ENCODE data around the gene NRXN3.
A peak's percentile ranks its signal among the peaks of the same experiment; 100 is the strongest.
"Not testable (repeated sequence)": the region's sequence is repeated elsewhere in the genome, so short reads cannot be mapped to it uniquely, and the experiment has no call there.

Gene NRXN3

GRCh38 chr14:78519863-78520262, 349.7 kb downstream of the NRXN3 start:
- TF ChIP-seq CTCF (IDR thresholded peaks at IDR 0.05; ENCODE audit: low read depth, low read length, missing control alignments) = no peak
- DNase-seq (ENCODE audit: low read depth) = peak; percentile 12
- H3K4me3 ChIP-seq (ENCODE audit: low read depth, low read length) = no peak overlapping the region
- in situ Hi-C loops (cut with HindIII; ENCODE audit: low sequenced_read_pairs) = no loop called here

- DNase-seq (ENCODE audit: low read depth) = no peak
- H3K4me3 ChIP-seq (ENCODE audit: low read depth, low read length) = no peak overlapping the region
- no peak for TF ChIP-seq CTCF (IDR thresholded peaks at IDR 0.05; ENCODE audit: low read depth, low read length, missing control alignments)
- in situ Hi-C loops (cut with HindIII; ENCODE audit: low sequenced_read_pairs) = no loop called here
Observed at GRCh38 chr14:78524196-78524595, 354.0 kb downstream of the NRXN3 start.

GRCh38 chr14:78524766-78525165, 354.6 kb downstream of the NRXN3 start:
- in situ Hi-C loops (cut with HindIII; ENCODE audit: low sequenced_read_pairs) = no loop called here
- TF ChIP-seq CTCF (IDR thresholded peaks at IDR 0.05; ENCODE audit: low read depth, low read length, missing control alignments) = no peak
- no peak for DNase-seq (ENCODE audit: low read depth)
- H3K4me3 ChIP-seq (ENCODE audit: low read depth, low read length) = no peak overlapping the region

GRCh38 chr14:78530078-78530477, 359.9 kb downstream of the NRXN3 start:
- no peak for TF ChIP-seq CTCF (IDR thresholded peaks at IDR 0.05; ENCODE audit: low read depth, low read length, missing control alignments)
- in situ Hi-C loops (cut with HindIII; ENCODE audit: low sequenced_read_pairs) = no loop called here
- peak; percentile 11 for DNase-seq (ENCODE audit: low read depth)
- no peak overlapping the region for H3K4me3 ChIP-seq (ENCODE audit: low read depth, low read length)

GRCh38 chr14:78534141-78534540, 364.0 kb downstream of the NRXN3 start:
- in situ Hi-C loops (cut with HindIII; ENCODE audit: low sequenced_read_pairs) = no loop called here
- DNase-seq (ENCODE audit: low read depth) = no peak
- TF ChIP-seq CTCF (IDR thresholded peaks at IDR 0.05; ENCODE audit: low read depth, low read length, missing control alignments) = no peak
- no peak overlapping the region for H3K4me3 ChIP-seq (ENCODE audit: low read depth, low read length)

- H3K4me3 ChIP-seq (ENCODE audit: low read depth, low read length) = no peak overlapping the region
- in situ Hi-C loops (cut with HindIII; ENCODE audit: low sequenced_read_pairs) = no loop called here
- TF ChIP-seq CTCF (IDR thresholded peaks at IDR 0.05; ENCODE audit: low read depth, low read length, missing control alignments) = no peak
- no peak for DNase-seq (ENCODE audit: low read depth)
Observed at GRCh38 chr14:78535041-78535440, 364.9 kb downstream of the NRXN3 start.

- DNase-seq (ENCODE audit: low read depth); H3K4me3 ChIP-seq (ENCODE audit: low read depth, low read length); in situ Hi-C loops (cut with HindIII; ENCODE audit: low sequenced_read_pairs): not testable (repeated sequence)
Observed at GRCh38 chr14:78541788-78542187, 371.6 kb downstream of the NRXN3 start.

Measured in astrocyte of the cerebellum (primary cell).